H1 (cell line): Measurements from ENCODE around the gene DYNC2H1. TPM values are rescaled to one million over a fixed set of nuclear protein-coding genes. Genes with fewer than 3 reads are reported as not detected.

Experiments used
- CTCF ChIA-PET: fragments of 300-600 bp; sonication (Branson Sonifier 250); formaldehyde crosslinking; loops from one replicate; lab custom pipeline; 2021; ENCODE audit not compliant: partially characterized antibody; lab: Charles Lee
- POLR2A ChIA-PET: fragments of 300-600 bp; sonication (Branson Sonifier 250); formaldehyde crosslinking; loops from one replicate; lab custom pipeline; 2021; ENCODE audit warnings: inconsistent platforms; ENCODE audit not compliant: partially characterized antibody; lab: Charles Lee
- DNase-seq, 2 experiments: peaks; one replicate each; pipeline versions ENCODE4 v3.0.0 to v3.0.0-alpha.2; 2010 to 2022; ENCODE audit warnings: low spot score in 2 of 2, low read depth in 1 of 2, mixed read lengths in 1 of 2
- FAIRE-seq: peaks from 2 replicates; lab custom pipeline; 2011; peaks lifted over from hg19 to GRCh38; lab: Jason Lieb, UNC
- H2AFZ ChIP-seq: 2 replicates; pipeline ENCODE4 v1.8.1; 2012; ENCODE audit warnings: low read length, inconsistent platforms
- H2AK5ac ChIP-seq: 2 replicates; pipeline ENCODE4 v1.6.1; 2013; ENCODE audit warnings: low read depth, low read length
- H2BK120ac ChIP-seq: replicated peaks from 2 replicates; pipeline ENCODE3; 2013; ENCODE audit warnings: low read depth, low read length, inconsistent platforms
- H2BK12ac ChIP-seq: 2 replicates; pipeline ENCODE4 v1.6.1; 2013; ENCODE audit warnings: low read depth, low read length
- H2BK15ac ChIP-seq: 2 replicates; pipeline ENCODE4 v1.6.1; 2013; ENCODE audit warnings: low read length
- H2BK20ac ChIP-seq: 2 replicates; pipeline ENCODE4 v1.6.1; 2013; ENCODE audit warnings: low read length
- H2BK5ac ChIP-seq: 2 replicates; pipeline ENCODE4 v1.6.1; 2013; ENCODE audit warnings: low read depth, low read length
- H3K14ac ChIP-seq: 2 replicates; pipeline ENCODE4 v1.6.1; 2013; ENCODE audit warnings: inconsistent platforms; ENCODE audit not compliant: insufficient read length
- H3K18ac ChIP-seq: 2 replicates; pipeline ENCODE4 v1.6.1; 2013; ENCODE audit warnings: low read length; ENCODE audit errors: extremely low read depth
- H3K23ac ChIP-seq: 2 replicates; pipeline ENCODE4 v1.6.1; 2013; ENCODE audit warnings: inconsistent platforms; ENCODE audit not compliant: insufficient read length
- H3K23me2 ChIP-seq: 2 replicates; pipeline ENCODE4 v1.6.1; 2013; ENCODE audit warnings: low read depth, low read length
- H3K27ac ChIP-seq: 2 replicates; pipeline ENCODE4 v1.6.1; 2011; ENCODE audit warnings: low read depth, low read length, inconsistent platforms
- H3K27me3 ChIP-seq, 4 experiments: replicated peaks in 1 of 4; 1 replicate in 1 of 4; 2 replicates in 3 of 4; pipeline versions ENCODE4 v1.6.1 to v1.8.1; 2011 to 2013; ENCODE audit warnings: low read length in 3 of 4, mild to moderate bottlenecking in 3 of 4, inconsistent platforms in 2 of 4, mixed read lengths in 2 of 4, moderate library complexity in 1 of 4; ENCODE audit not compliant: control insufficient read depth in 3 of 4, insufficient read depth in 3 of 4; ENCODE audit errors: extremely low read depth in 1 of 4
- H3K36me3 ChIP-seq, 4 experiments: 2 replicates each; pipeline versions ENCODE4 v1.6.1 to v1.8.1; 2011 to 2013; ENCODE audit warnings: mild to moderate bottlenecking in 4 of 4, low read length in 3 of 4, moderate library complexity in 2 of 4, control low read depth in 1 of 4, inconsistent platforms in 1 of 4; ENCODE audit not compliant: insufficient read depth in 4 of 4, control insufficient read depth in 2 of 4
- H3K4ac ChIP-seq: replicated peaks from 2 replicates; pipeline ENCODE3; 2013; ENCODE audit warnings: low read length, low read depth, mixed read lengths, inconsistent platforms; ENCODE audit not compliant: insufficient read length
- H3K4me1 ChIP-seq, 4 experiments: replicated peaks in 1 of 4; 1 replicate in 1 of 4; 2 replicates in 3 of 4; pipeline versions ENCODE4 v1.6.1 to v1.8.1; 2011 to 2013; ENCODE audit warnings: low read length in 3 of 4, inconsistent platforms in 2 of 4, mixed read lengths in 1 of 4; ENCODE audit not compliant: insufficient read depth in 4 of 4, control insufficient read depth in 3 of 4
- H3K4me2 ChIP-seq, 2 experiments: 2 replicates each; pipeline versions ENCODE4 v1.6.1 to v1.8.1; 2011 to 2013; ENCODE audit warnings: low read depth in 2 of 2, low read length in 2 of 2, control low read depth in 1 of 2, inconsistent platforms in 1 of 2, mild to moderate bottlenecking in 1 of 2; ENCODE audit not compliant: insufficient read depth in 1 of 2
- H3K4me3 ChIP-seq, 4 experiments: fragments of 200-600, 300-600 bp in 1 of 4; sonication (generic), shearing (Covaris generic), sonication (Bioruptor Twin) in 1 of 4; 2 replicates each; pipeline versions ENCODE4 v1.5.1 to v1.8.1; 2011 to 2016; ENCODE audit warnings: low read length in 4 of 4, low read depth in 3 of 4, control low read depth in 2 of 4, inconsistent platforms in 2 of 4, mild to moderate bottlenecking in 2 of 4, mixed read lengths in 1 of 4, moderate library complexity in 1 of 4; ENCODE audit not compliant: insufficient read depth in 2 of 4; ENCODE audit errors: extremely low read depth in 1 of 4
- H3K56ac ChIP-seq: replicated peaks from 2 replicates; pipeline ENCODE3; 2013; ENCODE audit warnings: low read depth, mild to moderate bottlenecking, mixed read lengths, low read length, inconsistent platforms; ENCODE audit not compliant: insufficient read length
- H3K79me1 ChIP-seq: 2 replicates; pipeline ENCODE4 v1.6.1; 2013; ENCODE audit warnings: low read depth, low read length, control low read depth
- H3K79me2 ChIP-seq, 2 experiments: 2 replicates each; pipeline versions ENCODE4 v1.6.1 to v1.8.1; 2012 to 2013; ENCODE audit warnings: low read length in 2 of 2, mild to moderate bottlenecking in 2 of 2, inconsistent platforms in 1 of 2; ENCODE audit not compliant: insufficient read depth in 2 of 2, control insufficient read depth in 1 of 2
- H3K9ac ChIP-seq, 4 experiments: replicated peaks in 1 of 4; 1 replicate in 1 of 4; 2 replicates in 3 of 4; pipeline versions ENCODE4 v1.6.1 to v1.8.1; 2011 to 2013; ENCODE audit warnings: low read depth in 3 of 4, low read length in 3 of 4, control low read depth in 2 of 4, mild to moderate bottlenecking in 2 of 4, moderate library complexity in 2 of 4, inconsistent platforms in 1 of 4; ENCODE audit errors: extremely low read depth in 1 of 4
- H3K9me3 ChIP-seq, 2 experiments: 2 replicates each; pipeline versions ENCODE4 v1.6.1 to v1.8.1; 2012 to 2013; ENCODE audit warnings: mild to moderate bottlenecking in 2 of 2, moderate library complexity in 2 of 2, control low read depth in 1 of 2, inconsistent platforms in 1 of 2, low read depth in 1 of 2, low read length in 1 of 2, mixed read lengths in 1 of 2; ENCODE audit not compliant: insufficient read depth in 2 of 2
- H4K20me1 ChIP-seq, 2 experiments: replicated peaks in 1 of 2; 2 replicates each; pipeline versions ENCODE3 to v1.8.1; 2011 to 2013; ENCODE audit warnings: inconsistent platforms in 2 of 2, low read length in 2 of 2, mild to moderate bottlenecking in 1 of 2; ENCODE audit not compliant: insufficient read depth in 2 of 2, control insufficient read depth in 1 of 2
- H4K5ac ChIP-seq: 2 replicates; pipeline ENCODE4 v1.6.1; 2013; ENCODE audit warnings: low read length, low read depth, mixed read lengths, inconsistent platforms; ENCODE audit not compliant: insufficient read length
- H4K8ac ChIP-seq: 2 replicates; pipeline ENCODE4 v1.8.0; 2013; ENCODE audit warnings: mild to moderate bottlenecking, moderate library complexity, low read length, inconsistent platforms; ENCODE audit not compliant: insufficient read depth; ENCODE audit errors: extremely low read depth
- H4K91ac ChIP-seq: replicated peaks from 2 replicates; pipeline ENCODE3; 2013; ENCODE audit warnings: low read length, mixed read lengths, inconsistent platforms; ENCODE audit not compliant: insufficient read length
- ASH2L ChIP-seq: fragments of 200-600, 300-600 bp; sonication (generic); IDR thresholded peaks from one replicate; pipeline ENCODE4 v1.7.1; 2017; ENCODE audit warnings: low read length
- BCL11A ChIP-seq, 2 experiments: IDR thresholded peaks; one replicate each; pipeline ENCODE4 v1.6.1; 2011; ENCODE audit warnings: low read depth in 2 of 2, low read length in 2 of 2, mild to moderate bottlenecking in 2 of 2
- CREB1 ChIP-seq: IDR thresholded peaks from 2 replicates; pipeline ENCODE4 v1.6.1; 2012; ENCODE audit warnings: inconsistent platforms
- EP300 ChIP-seq, 2 experiments: IDR thresholded peaks; 1 replicate in 1 of 2; 2 replicates in 1 of 2; pipeline ENCODE4 v1.6.1; 2011 to 2012; ENCODE audit warnings: low read depth in 2 of 2, low read length in 2 of 2, mild to moderate bottlenecking in 2 of 2, borderline replicate concordance in 1 of 2, inconsistent platforms in 1 of 2, moderate library complexity in 1 of 2
- JUND ChIP-seq: IDR thresholded peaks from 2 replicates; pipeline ENCODE4 v1.6.1; 2011; ENCODE audit warnings: mild to moderate bottlenecking, improper control_type of control experiment, low read length
- MAFK ChIP-seq: IDR thresholded peaks from 2 replicates; pipeline ENCODE4 v1.6.1; 2012; ENCODE audit warnings: low read depth, mild to moderate bottlenecking, improper control_type of control experiment, low read length
- SIN3A ChIP-seq, 2 experiments: IDR thresholded peaks in 1 of 2; conservative IDR thresholded peaks in 1 of 2; 2 replicates each; pipeline ENCODE4 v1.6.1; 2011 to 2012; ENCODE audit warnings: low read length in 2 of 2, improper control_type of control experiment in 1 of 2, low read depth in 1 of 2, mild to moderate bottlenecking in 1 of 2
- SP1 ChIP-seq: IDR thresholded peaks from 2 replicates; pipeline ENCODE4 v1.6.1; 2011; ENCODE audit warnings: low read depth, low read length
- SP2 ChIP-seq: IDR thresholded peaks from 2 replicates; pipeline ENCODE4 v1.6.1; 2012; ENCODE audit warnings: mild to moderate bottlenecking, low read length, inconsistent platforms
- SP4 ChIP-seq: IDR thresholded peaks from 2 replicates; pipeline ENCODE4 v1.6.1; 2012; ENCODE audit warnings: low read length, inconsistent platforms
- SRF ChIP-seq: IDR thresholded peaks from 2 replicates; pipeline ENCODE4 v1.6.1; 2011; ENCODE audit warnings: mild to moderate bottlenecking, low read depth, low read length, moderate library complexity
- TAF1 ChIP-seq: IDR thresholded peaks from 2 replicates; pipeline ENCODE4 v1.6.1; 2011; ENCODE audit warnings: mild to moderate bottlenecking, low read depth, low read length
- TBP ChIP-seq: IDR thresholded peaks from 2 replicates; pipeline ENCODE4 v1.6.1; 2011; ENCODE audit warnings: low read depth, low read length, improper control_type of control experiment
- YY1 ChIP-seq: IDR thresholded peaks from 2 replicates; pipeline ENCODE4 v1.6.1; 2011; ENCODE audit warnings: low read depth, mild to moderate bottlenecking, low read length
- WGBS, 2 experiments: shearing (Covaris generic) in 1 of 2; methylation state at CpG; one replicate each; pipeline versions ENCODE4 v1.1.6 to v1.1.7; 2013 to 2015; ENCODE audit warnings: low lambda C conversion rate in 2 of 2, mixed read lengths in 2 of 2, inconsistent platforms in 1 of 2, low coverage in 1 of 2, missing lambda C conversion rate in 1 of 2; ENCODE audit not compliant: insufficient replicate concordance in 2 of 2, insufficient coverage in 1 of 2, insufficient read length in 1 of 2; ENCODE audit errors: extremely low coverage in 1 of 2, missing lambda C conversion rate in 1 of 2; 5-methylcytosine and 5-hydroxymethylcytosine counted together
- polyA plus RNA-seq, 7 experiments: library from polyadenylated mRNA; depleted of rRNA in 3 of 7; stranded (reverse) in 5 of 7; unstranded in 2 of 7; fragments of >200 nt in 5 of 7; fragments of 200-250 nt in 2 of 7; gene quantifications; 1 replicate in 5 of 7; 2 replicates in 1 of 7; 4 replicates in 1 of 7; pipeline versions ENCODE4 v1.2.1 to v1.2.3, GENCODE V29; 2011 to 2013; ENCODE audit warnings: missing spikeins in 2 of 7, mixed read lengths in 2 of 7
- total RNA-seq: library from RNA; stranded (reverse); fragmentation: NEBNext Ultra II Directional; extraction: Animal tissue kit (Norgen Biotek cat#: 25700); gene quantifications from 2 replicates; pipeline ENCODE4 v1.2.1, GENCODE V29; 2021

DYNC2H1 gene
- total and polyA plus RNA-seq, 2 of the 8 experiments (the other 6 are each of a cell fraction or from before 2014, with no cell fraction given), result 6.2 to 12.0 TPM

DNA sequence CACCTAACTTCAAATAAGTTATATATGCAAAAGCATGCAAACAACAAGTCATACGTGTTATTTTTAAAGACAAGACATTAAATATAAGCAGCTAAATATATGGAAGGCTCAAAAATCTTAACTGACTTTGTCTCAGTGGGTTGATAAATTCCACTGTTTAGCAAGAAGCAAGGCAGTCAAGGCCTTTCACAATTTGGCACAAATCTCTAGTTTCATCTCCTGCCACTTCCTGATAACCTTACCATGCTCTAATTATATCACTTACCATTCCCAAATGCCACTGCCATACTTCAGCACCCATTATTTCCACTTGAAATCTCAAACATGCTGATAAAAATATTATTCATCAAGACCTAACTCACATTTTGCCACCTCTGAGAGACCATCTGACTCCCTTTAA, 42.1 kb upstream of the DYNC2H1 start:
- CTCF ChIA-PET, result interaction anchor here (0.6 kb wide), 1 partner anchor 29 kb away, joined by 4 read pairs; no protein-coding TSS in a partner anchor
- no peak overlapping the region for H3K9ac ChIP-seq
- H3K14ac ChIP-seq, result no peak overlapping the region
- no peak overlapping the region for H2AFZ ChIP-seq
- no peak overlapping the region for H3K4ac ChIP-seq
- no peak overlapping the region for H2BK15ac ChIP-seq
- peaks cover 0 to 1% (median 0%) of the 10 kb centered on the region in 4 experiments; a peak in 1 of 7 replicates for H3K27me3 ChIP-seq
- H3K79me2 ChIP-seq, result peaks cover 4 to 47% of the 10 kb centered on the region in 2 experiments; a peak in 2 of 4 replicates
- H4K91ac ChIP-seq, result no peak overlapping the region
- H3K4me2 ChIP-seq, result no peak overlapping the region
- no peak overlapping the region for H2AK5ac ChIP-seq
- no peak overlapping the region for H2BK20ac ChIP-seq
- H4K8ac ChIP-seq, result no peak overlapping the region
- whole genome bisulfite sequencing, 2 experiments, result 93% methylated on average over 1 of the region's 1 CpG; no CpG with 5 or more reads in 1 of the 2 experiments
- no peak overlapping the region for H2BK5ac ChIP-seq
- no peak overlapping the region for H2BK120ac ChIP-seq
- H3K9me3 ChIP-seq, result no peaks in the 10 kb centered on the region
- no peak overlapping the region for H2BK12ac ChIP-seq
- TF ChIP-seq SIN3A (conservative IDR thresholded peaks at IDR 0.05 in 1 of 2, IDR thresholded peaks at IDR 0.05 in 1 of 2; ENCODE audit: low read depth in 1 of 2, low read length in 2 of 2) (no peak), MAFK (no peak), SP2 (no peak), EP300 (IDR thresholded peaks at IDR 0.05; ENCODE audit: borderline replicate concordance in 1 of 2, low read depth in 2 of 2, low read length in 2 of 2) (no peak), CREB1 (no peak), TBP (no peak), YY1 (no peak), SP4 (no peak), SP1 (no peak), JUND (no peak), ASH2L (no peak), TAF1 (no peak), BCL11A (IDR thresholded peaks at IDR 0.05; ENCODE audit: low read depth in 2 of 2, low read length in 2 of 2) (no peak), SRF (no peak)
- TF ChIP-seq, all 59 proteins: peak for 0
- peaks cover 0 to 3% (median 0%) of the 10 kb centered on the region in 4 experiments; a peak in 1 of 7 replicates for H3K4me1 ChIP-seq
- H3K4me3 ChIP-seq, result no peak overlapping the region
- H3K79me1 ChIP-seq, result no peaks in the 10 kb centered on the region
- no peak overlapping the region for H3K18ac ChIP-seq
- H3K36me3 ChIP-seq, result peaks cover 6 to 46% (median 25%) of the 10 kb centered on the region in 4 experiments; a peak in 7 of 8 replicates
- H3K23me2 ChIP-seq, result no peaks in the 10 kb centered on the region
- POLR2A ChIA-PET, result interaction anchor here (2.7 kb wide), 1 partner anchor 11 kb away, joined by 12 read pairs; no protein-coding TSS in a partner anchor
- FAIRE-seq (no peak), DNase-seq (no peak)
- H3K27ac ChIP-seq, result no peak overlapping the region
- no peak overlapping the region for H3K56ac ChIP-seq
- H4K20me1 ChIP-seq, result peaks cover 4 to 7% of the 10 kb centered on the region in 2 experiments
- no peak overlapping the region for H3K23ac ChIP-seq
- H4K5ac ChIP-seq, result no peak overlapping the region
